ENCODE results near the gene SCRT2. TPM values are rescaled to one million over a fixed set of nuclear protein-coding genes. Genes with fewer than 3 reads are reported as not detected.
A peak's percentile ranks its signal among the peaks of the same experiment; 100 is the strongest.

The SCRT2 gene
- total and polyA plus RNA-seq, 2 experiments from 2014 or later = not detected

DNA sequence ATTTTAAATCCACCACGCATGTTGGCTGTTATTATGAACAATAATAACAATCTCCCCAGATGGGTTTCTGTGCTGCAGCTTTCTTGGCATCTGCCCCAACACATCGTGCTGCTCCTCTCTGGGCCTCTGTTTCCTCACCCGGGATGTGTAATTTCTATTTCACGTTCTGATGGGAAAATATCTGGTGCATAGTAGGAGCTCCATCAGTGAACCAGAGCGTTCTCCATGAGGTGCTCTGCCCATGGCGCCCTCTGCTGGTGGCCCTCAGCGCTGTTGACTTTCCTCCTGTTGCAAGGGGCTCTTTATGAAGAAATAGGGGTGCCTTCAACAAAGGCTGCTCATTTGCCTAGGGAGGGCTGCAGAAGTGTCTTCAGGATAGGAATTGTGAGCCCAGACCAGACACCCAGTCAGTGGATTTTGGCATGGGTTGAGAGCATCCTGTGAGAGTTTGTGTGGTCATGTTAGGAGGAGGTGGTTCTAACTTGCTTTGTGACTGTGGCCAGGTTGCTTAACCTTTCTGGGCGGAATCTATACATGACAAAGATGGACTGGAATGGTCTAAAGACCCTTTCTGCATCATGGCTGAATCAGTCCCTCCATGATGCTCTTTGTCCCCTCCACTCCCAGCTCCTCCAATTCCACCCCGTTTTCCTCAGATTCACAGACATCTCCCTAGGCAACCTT, 8.1 kb downstream of the SCRT2 start:
- H3K9me3 ChIP-seq (ENCODE audit: low read depth) = no peaks in the 10 kb centered on the region
- no peak overlapping the region for H3K9ac ChIP-seq
- no peak overlapping the region for H3K27ac ChIP-seq
- no peaks in the 10 kb centered on the region for H3K36me3 ChIP-seq (ENCODE audit: low read depth)
- no peaks in the 10 kb centered on the region for H3K79me2 ChIP-seq (ENCODE audit: insufficient read depth)
- H3K4me3 ChIP-seq = no peak overlapping the region
- H3K4me1 ChIP-seq (ENCODE audit: insufficient read depth) = no peaks in the 10 kb centered on the region
- no peaks in the 10 kb centered on the region for H4K20me1 ChIP-seq (ENCODE audit: insufficient read depth)
- in situ Hi-C loops (cut with MboI) = no loop called here
- WGBS, 2 experiments (ENCODE audit: low coverage in 1 of 2, low lambda C conversion rate in 2 of 2, missing lambda C conversion rate in 2 of 2) = 12 to 14% methylated on average over 9 of the region's 9 CpGs
- H2AFZ ChIP-seq = no peak overlapping the region
- H3K27me3 ChIP-seq (replicated peaks; ENCODE audit: insufficient read depth) = peaks cover 33% of the 10 kb centered on the region
- H3K4me2 ChIP-seq (ENCODE audit: unreplicated experiment) = no peak overlapping the region
- TF ChIP-seq EZH2 (IDR thresholded peaks at IDR 0.05; ENCODE audit: insufficient read depth, poor library complexity, severe bottlenecking) = no peak
- no peak for TF ChIP-seq EZH2phosphoT487 (IDR thresholded peaks at IDR 0.05; ENCODE audit: insufficient read depth, low read depth)
- no peaks in the 10 kb centered on the region for H3F3A ChIP-seq (ENCODE audit: insufficient read depth)
- H3K9me2 ChIP-seq (ENCODE audit: insufficient read depth) = no peaks in the 10 kb centered on the region
- peak; percentile 59 for DNase-seq

GRCh38 chr20:666877-667276, 8.7 kb downstream of the SCRT2 start:
- Histone ChIP-seq H3K27me3 (replicated peaks; ENCODE audit: insufficient read depth) (peaks cover 38% of the 10 kb centered on the region), H3F3A (ENCODE audit: insufficient read depth) (no peaks in the 10 kb centered on the region), H3K27ac (no peak overlapping the region), H3K4me1 (ENCODE audit: insufficient read depth) (no peaks in the 10 kb centered on the region), H3K79me2 (ENCODE audit: insufficient read depth) (no peaks in the 10 kb centered on the region), H3K36me3 (ENCODE audit: low read depth) (no peaks in the 10 kb centered on the region), H3K4me2 (ENCODE audit: unreplicated experiment) (no peak overlapping the region), H3K9me3 (ENCODE audit: low read depth) (no peaks in the 10 kb centered on the region), H3K9ac (no peak overlapping the region), H4K20me1 (ENCODE audit: insufficient read depth) (no peaks in the 10 kb centered on the region), H3K4me3 (no peak overlapping the region), H3K9me2 (ENCODE audit: insufficient read depth) (no peaks in the 10 kb centered on the region), H2AFZ (no peak overlapping the region)
- in situ Hi-C loops (cut with MboI) = no loop called here
- no peak for DNase-seq
- WGBS, 2 experiments (ENCODE audit: low coverage in 1 of 2, low lambda C conversion rate in 2 of 2, missing lambda C conversion rate in 2 of 2) = 30 to 33% methylated on average over 4 of the region's 4 CpGs
- TF ChIP-seq EZH2phosphoT487 (IDR thresholded peaks at IDR 0.05; ENCODE audit: insufficient read depth, low read depth) = no peak
- no peak for TF ChIP-seq EZH2 (IDR thresholded peaks at IDR 0.05; ENCODE audit: insufficient read depth, poor library complexity, severe bottlenecking)

DNA sequence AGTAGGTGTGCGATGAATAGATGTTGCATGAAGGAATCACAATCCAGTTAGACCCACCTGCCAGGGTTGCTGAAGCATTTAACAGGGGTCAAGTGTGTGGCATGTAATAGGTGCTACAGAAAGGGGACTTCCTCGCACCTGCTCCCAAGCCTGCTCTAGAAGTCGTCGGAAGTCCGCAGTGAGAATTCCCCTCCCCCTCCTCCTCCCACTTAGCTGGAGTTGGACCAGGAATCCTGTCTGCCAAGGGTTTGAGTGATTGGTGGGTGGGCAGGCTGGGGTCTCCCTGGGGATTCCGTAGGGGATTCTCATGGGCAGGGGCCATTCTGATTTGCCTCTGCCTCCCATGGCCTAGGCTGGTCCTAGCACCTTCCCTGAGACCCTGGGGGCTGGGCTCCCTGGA, 10.3 kb downstream of the SCRT2 start:
- no peak overlapping the region for H3K27ac ChIP-seq
- H3F3A ChIP-seq (ENCODE audit: insufficient read depth) = peaks cover 4% of the 10 kb centered on the region; the same call in 1 of the 2 replicates
- no peak overlapping the region for H3K4me2 ChIP-seq (ENCODE audit: unreplicated experiment)
- no peaks in the 10 kb centered on the region for H3K9me2 ChIP-seq (ENCODE audit: insufficient read depth)
- H3K9me3 ChIP-seq (ENCODE audit: low read depth) = no peaks in the 10 kb centered on the region
- peaks cover 10% of the 10 kb centered on the region; the same call in 1 of the 2 replicates for H3K4me1 ChIP-seq (ENCODE audit: insufficient read depth)
- in situ Hi-C loops (cut with MboI) = no loop called here
- no peak for DNase-seq
- no peaks in the 10 kb centered on the region for H4K20me1 ChIP-seq (ENCODE audit: insufficient read depth)
- peaks cover 38% of the 10 kb centered on the region for H3K27me3 ChIP-seq (replicated peaks; ENCODE audit: insufficient read depth)
- no peaks in the 10 kb centered on the region for H3K79me2 ChIP-seq (ENCODE audit: insufficient read depth)
- no peak overlapping the region for H3K9ac ChIP-seq
- WGBS, 2 experiments (ENCODE audit: low coverage in 1 of 2, low lambda C conversion rate in 2 of 2, missing lambda C conversion rate in 2 of 2) = 10% methylated on average over 6 of the region's 6 CpGs
- H3K4me3 ChIP-seq = no peak overlapping the region
- no peak overlapping the region for H2AFZ ChIP-seq
- TF ChIP-seq EZH2phosphoT487 (IDR thresholded peaks at IDR 0.05; ENCODE audit: insufficient read depth, low read depth) (no peak), EZH2 (IDR thresholded peaks at IDR 0.05; ENCODE audit: insufficient read depth, poor library complexity, severe bottlenecking) (peak; percentile 5)
- H3K36me3 ChIP-seq (ENCODE audit: low read depth) = no peaks in the 10 kb centered on the region

DNA sequence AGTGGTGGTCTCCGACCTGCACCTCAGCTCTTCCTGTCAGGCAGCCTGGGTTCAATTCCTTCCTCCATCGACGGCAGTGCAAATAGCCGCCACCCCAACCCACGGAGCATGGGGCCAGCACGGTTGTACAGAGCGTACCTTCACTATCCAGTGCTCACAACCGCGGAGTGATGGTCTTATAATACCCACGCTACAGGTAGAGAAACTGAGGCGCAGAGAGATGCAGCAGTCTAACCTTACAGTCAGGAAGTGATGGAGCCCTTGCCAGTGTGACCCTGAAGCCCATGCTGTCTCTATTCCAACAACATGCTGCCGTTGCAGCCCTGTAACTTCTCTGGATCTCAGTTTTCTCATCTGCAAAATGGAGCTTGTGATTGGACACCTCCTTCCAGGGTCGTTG, 11.0 kb downstream of the SCRT2 start:
- no peaks in the 10 kb centered on the region for H3K79me2 ChIP-seq (ENCODE audit: insufficient read depth)
- WGBS, 2 experiments (ENCODE audit: low coverage in 1 of 2, low lambda C conversion rate in 2 of 2, missing lambda C conversion rate in 2 of 2) = 35 to 37% methylated on average over 12 to 13 of the region's 13 CpGs
- in situ Hi-C loops (cut with MboI) = no loop called here
- TF ChIP-seq EZH2 (IDR thresholded peaks at IDR 0.05; ENCODE audit: insufficient read depth, poor library complexity, severe bottlenecking) (peak; percentile 66), EZH2phosphoT487 (IDR thresholded peaks at IDR 0.05; ENCODE audit: insufficient read depth, low read depth) (no peak)
- H3K4me2 ChIP-seq (ENCODE audit: unreplicated experiment) = no peak overlapping the region
- no peaks in the 10 kb centered on the region for H3K9me2 ChIP-seq (ENCODE audit: insufficient read depth)
- H2AFZ ChIP-seq = no peak overlapping the region
- H3K27ac ChIP-seq = no peak overlapping the region
- peaks cover 38% of the 10 kb centered on the region for H3K27me3 ChIP-seq (replicated peaks; ENCODE audit: insufficient read depth)
- H4K20me1 ChIP-seq (ENCODE audit: insufficient read depth) = no peaks in the 10 kb centered on the region
- H3K9ac ChIP-seq = no peak overlapping the region
- H3K4me1 ChIP-seq (ENCODE audit: insufficient read depth) = peaks cover 11% of the 10 kb centered on the region; the same call in 1 of the 2 replicates
- peaks cover 4% of the 10 kb centered on the region; the same call in 1 of the 2 replicates for H3F3A ChIP-seq (ENCODE audit: insufficient read depth)
- no peaks in the 10 kb centered on the region for H3K9me3 ChIP-seq (ENCODE audit: low read depth)
- no peak for DNase-seq
- H3K4me3 ChIP-seq = no peak overlapping the region
- H3K36me3 ChIP-seq (ENCODE audit: low read depth) = no peaks in the 10 kb centered on the region

Measured in GM23248 (cell line).